Measurements from ENCODE around the gene ARHGAP26.

GRCh38 chr5:143128412-143129071 lies 358.4 kb downstream of the ARHGAP26 start:
- TF ChIP-seq, protein P1, sequence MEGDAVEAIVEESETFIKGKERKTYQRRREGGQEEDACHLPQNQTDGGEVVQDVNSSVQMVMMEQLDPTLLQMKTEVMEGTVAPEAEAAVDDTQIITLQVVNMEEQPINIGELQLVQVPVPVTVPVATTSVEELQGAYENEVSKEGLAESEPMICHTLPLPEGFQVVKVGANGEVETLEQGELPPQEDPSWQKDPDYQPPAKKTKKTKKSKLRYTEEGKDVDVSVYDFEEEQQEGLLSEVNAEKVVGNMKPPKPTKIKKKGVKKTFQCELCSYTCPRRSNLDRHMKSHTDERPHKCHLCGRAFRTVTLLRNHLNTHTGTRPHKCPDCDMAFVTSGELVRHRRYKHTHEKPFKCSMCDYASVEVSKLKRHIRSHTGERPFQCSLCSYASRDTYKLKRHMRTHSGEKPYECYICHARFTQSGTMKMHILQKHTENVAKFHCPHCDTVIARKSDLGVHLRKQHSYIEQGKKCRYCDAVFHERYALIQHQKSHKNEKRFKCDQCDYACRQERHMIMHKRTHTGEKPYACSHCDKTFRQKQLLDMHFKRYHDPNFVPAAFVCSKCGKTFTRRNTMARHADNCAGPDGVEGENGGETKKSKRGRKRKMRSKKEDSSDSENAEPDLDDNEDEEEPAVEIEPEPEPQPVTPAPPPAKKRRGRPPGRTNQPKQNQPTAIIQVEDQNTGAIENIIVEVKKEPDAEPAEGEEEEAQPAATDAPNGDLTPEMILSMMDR (IDR thresholded peaks at IDR 0.05): no peak
- TF ChIP-seq POLR2AphosphoS5 (IDR thresholded peaks at IDR 0.05; ENCODE audit: low read depth, low read length): no peak
